Measurements from ENCODE around the gene PDF. TPM values are rescaled to one million over a fixed set of nuclear protein-coding genes. Genes with fewer than 3 reads are reported as not detected.

The PDF gene
- total and polyA plus RNA-seq, 2 donors = 2.1 to 9.8 TPM

- Histone ChIP-seq H3K4me1 (ENCODE audit: control insufficient read depth in 2 of 2, insufficient read depth in 2 of 2, low read length in 2 of 2) (no peaks in the 10 kb centered on the region), H3K36me3 (ENCODE audit: control insufficient read depth in 2 of 2, insufficient read depth in 2 of 2, low read length in 1 of 2) (peaks cover 3 to 19% of the 10 kb centered on the region in 2 donors), H3K27ac (ENCODE audit: low read depth in 1 of 2, low read length in 1 of 2) (no peak overlapping the region), H3K27me3 (ENCODE audit: control insufficient read depth in 2 of 2, insufficient read depth in 1 of 2, low read length in 1 of 2) (no peaks in the 10 kb centered on the region), H3K9me3 (ENCODE audit: control insufficient read depth in 2 of 2, insufficient read depth in 1 of 2, low read length in 1 of 2) (no peaks in the 10 kb centered on the region), H3K4me3 (ENCODE audit: low read length in 2 of 2) (no peak overlapping the region)
- WGBS = 98% methylated on average over 4 of the region's 4 CpGs
- no peak for DNase-seq (ENCODE audit: low read depth in 6 of 9, low spot score in 9 of 9)
Observed at GRCh38 chr16:69285240-69285639, 45.1 kb downstream of the PDF start.

GRCh38 chr16:69283851-69284250 is 46.5 kb downstream of the PDF start:
- no peak for DNase-seq (ENCODE audit: low read depth in 6 of 9, low spot score in 9 of 9)
- no peaks in the 10 kb centered on the region for H3K9me3 ChIP-seq (ENCODE audit: control insufficient read depth in 2 of 2, insufficient read depth in 1 of 2, low read length in 1 of 2)
- WGBS = 95% methylated on average over 4 of the region's 4 CpGs
- H3K4me3 ChIP-seq (ENCODE audit: low read length in 2 of 2) = no peak overlapping the region
- H3K27me3 ChIP-seq (ENCODE audit: control insufficient read depth in 2 of 2, insufficient read depth in 1 of 2, low read length in 1 of 2) = no peaks in the 10 kb centered on the region
- H3K36me3 ChIP-seq (ENCODE audit: control insufficient read depth in 2 of 2, insufficient read depth in 2 of 2, low read length in 1 of 2) = peaks cover 3 to 19% of the 10 kb centered on the region in 2 donors
- no peaks in the 10 kb centered on the region for H3K4me1 ChIP-seq (ENCODE audit: control insufficient read depth in 2 of 2, insufficient read depth in 2 of 2, low read length in 2 of 2)
- H3K27ac ChIP-seq (ENCODE audit: low read depth in 1 of 2, low read length in 1 of 2) = no peak overlapping the region

- 50% methylated on average over 1 of the region's 1 CpG for WGBS
- no peak overlapping the region for H3K27ac ChIP-seq (ENCODE audit: low read depth in 1 of 2, low read length in 1 of 2)
- H3K9me3 ChIP-seq (ENCODE audit: control insufficient read depth in 2 of 2, insufficient read depth in 1 of 2, low read length in 1 of 2) = no peaks in the 10 kb centered on the region
Observed at GRCh38 chr16:69277413-69277812, 53.0 kb downstream of the PDF start.

More at GRCh38 chr16:69277413-69277812, 53.0 kb downstream of the PDF start:
- Histone ChIP-seq H3K4me3 (ENCODE audit: low read length in 2 of 2) (no peak overlapping the region), H3K27me3 (ENCODE audit: control insufficient read depth in 2 of 2, insufficient read depth in 1 of 2, low read length in 1 of 2) (no peaks in the 10 kb centered on the region), H3K36me3 (ENCODE audit: control insufficient read depth in 2 of 2, insufficient read depth in 2 of 2, low read length in 1 of 2) (peaks cover 0 to 4% of the 10 kb centered on the region in 2 donors), H3K4me1 (ENCODE audit: control insufficient read depth in 2 of 2, insufficient read depth in 2 of 2, low read length in 2 of 2) (no peaks in the 10 kb centered on the region)
- DNase-seq (ENCODE audit: low read depth in 6 of 9, low spot score in 9 of 9) = no peak

Other genes with a start within 250 kb of the PDF start
- gene HAS3, start 224.9 kb downstream of the PDF start, total RNA-seq = 0.09 TPM
- gene HAS3, start 224.9 kb downstream of the PDF start, polyA plus RNA-seq = 0.89 TPM
- 35.3 TPM for gene CHTF8, start 198.0 kb downstream of the PDF start, total RNA-seq
- gene CHTF8, start 198.0 kb downstream of the PDF start, polyA plus RNA-seq = 64.4 TPM
- gene UTP4, start 197.9 kb downstream of the PDF start, total RNA-seq = 18.5 TPM
- gene UTP4, start 197.9 kb downstream of the PDF start, polyA plus RNA-seq = 19.4 TPM
- 7.2 TPM for gene SNTB2, start 143.4 kb downstream of the PDF start, total RNA-seq
- gene SNTB2, start 143.4 kb downstream of the PDF start, polyA plus RNA-seq = 11.2 TPM
- 15.1 TPM for gene VPS4A, start 19.2 kb downstream of the PDF start, total RNA-seq
- gene VPS4A, start 19.2 kb downstream of the PDF start, polyA plus RNA-seq = 28.4 TPM
- 21.4 TPM for gene COG8, start 9.0 kb upstream of the PDF start, total RNA-seq
- gene COG8, start 9.0 kb upstream of the PDF start, polyA plus RNA-seq = 20.5 TPM
- gene NIP7, start 9.2 kb upstream of the PDF start, total RNA-seq = 23.1 TPM
- 23.5 TPM for gene NIP7, start 9.2 kb upstream of the PDF start, polyA plus RNA-seq
- gene TMED6, start 21.2 kb upstream of the PDF start, total RNA-seq = 0.14 TPM
- 1.2 TPM for gene TMED6, start 21.2 kb upstream of the PDF start, polyA plus RNA-seq
- 16.1 TPM for gene TERF2, start 55.4 kb upstream of the PDF start, total RNA-seq
- gene TERF2, start 55.4 kb upstream of the PDF start, polyA plus RNA-seq = 16.0 TPM
- 76.4 TPM for gene CYB5B, start 94.0 kb upstream of the PDF start, total RNA-seq
- 64.8 TPM for gene CYB5B, start 94.0 kb upstream of the PDF start, polyA plus RNA-seq
- gene NFAT5, start 235.4 kb upstream of the PDF start, total RNA-seq = 8.9 TPM
- 4.5 TPM for gene NFAT5, start 235.4 kb upstream of the PDF start, polyA plus RNA-seq